ENCODE data around the gene GTF3A. TPM values are rescaled to one million over a fixed set of nuclear protein-coding genes. Genes with fewer than 3 reads are reported as not detected.
"Not testable (repeated sequence)": the region's sequence is repeated elsewhere in the genome, so short reads cannot be mapped to it uniquely, and the experiment has no call there.

The GTF3A gene
- total and polyA plus RNA-seq, 4 donors: 66.4 to 144 (median 96.7) TPM

- no peak overlapping the region for H3K9ac ChIP-seq (ENCODE audit: low read depth in 1 of 2, low read length in 2 of 2)
- DNase-seq (ENCODE audit: low spot score): no peak
- H3K9me3 ChIP-seq (ENCODE audit: control insufficient read depth in 4 of 4, low read length in 3 of 4): no peaks in the 10 kb centered on the region
- peaks cover 0 to 12% (median 7%) of the 10 kb centered on the region in 4 donors for H3K4me1 ChIP-seq (ENCODE audit: control insufficient read depth in 4 of 4, insufficient read depth in 4 of 4, low read length in 3 of 4)
- no peaks in the 10 kb centered on the region for H3K27me3 ChIP-seq (ENCODE audit: control insufficient read depth in 4 of 4, insufficient read depth in 4 of 4, low read length in 3 of 4)
- WGBS: 85% methylated on average over 4 of the region's 4 CpGs
- H3K36me3 ChIP-seq (ENCODE audit: control insufficient read depth in 4 of 4, insufficient read depth in 3 of 4, low read depth in 1 of 4, low read length in 3 of 4): no peaks in the 10 kb centered on the region
- H3K4me3 ChIP-seq (ENCODE audit: low read depth in 1 of 3, low read length in 3 of 3): no peak overlapping the region
- no peak for TF ChIP-seq MAX (IDR thresholded peaks at IDR 0.05)
- H3K27ac ChIP-seq (ENCODE audit: low read depth in 1 of 2, low read length in 2 of 2): no peak overlapping the region
Measured at GRCh38 chr13:27398360-27398759, 26.1 kb upstream of the GTF3A start.

DNA sequence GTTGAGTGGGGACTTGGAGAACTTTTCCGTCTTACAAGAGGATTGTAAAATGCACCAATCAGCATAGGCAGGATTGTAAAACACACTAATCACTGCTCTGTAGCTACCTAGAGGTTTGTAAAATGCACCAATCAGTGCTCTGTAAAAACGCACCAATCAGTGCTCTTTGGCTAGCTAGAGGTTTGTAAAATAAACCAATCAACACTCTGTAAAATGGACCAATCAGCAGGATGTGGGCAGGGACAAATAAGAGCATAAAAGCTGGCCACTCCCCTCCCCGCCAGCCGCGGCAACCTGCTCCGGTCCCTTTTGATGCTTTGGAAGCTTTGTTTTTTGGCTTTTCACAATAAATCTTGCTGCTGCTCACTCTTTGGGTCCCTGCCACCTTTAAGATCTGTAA, 24.0 kb upstream of the GTF3A start:
- not testable (repeated sequence) for H3K27ac ChIP-seq (ENCODE audit: low read depth in 1 of 2, low read length in 2 of 2); H3K4me3 ChIP-seq (ENCODE audit: low read depth in 1 of 3, low read length in 3 of 3); H3K36me3 ChIP-seq (ENCODE audit: control insufficient read depth in 4 of 4, insufficient read depth in 3 of 4, low read depth in 1 of 4, low read length in 3 of 4); H3K9me3 ChIP-seq (ENCODE audit: control insufficient read depth in 4 of 4, low read length in 3 of 4); H3K27me3 ChIP-seq (ENCODE audit: control insufficient read depth in 4 of 4, insufficient read depth in 4 of 4, low read length in 3 of 4); DNase-seq (ENCODE audit: low spot score); H3K9ac ChIP-seq (ENCODE audit: low read depth in 1 of 2, low read length in 2 of 2)
- H3K4me1 ChIP-seq (ENCODE audit: control insufficient read depth in 4 of 4, insufficient read depth in 4 of 4, low read length in 3 of 4): peaks cover under 1 to 32% (median 24%) of the 10 kb centered on the region in 4 donors
- 83% methylated on average over 6 of the region's 6 CpGs for WGBS

DNA sequence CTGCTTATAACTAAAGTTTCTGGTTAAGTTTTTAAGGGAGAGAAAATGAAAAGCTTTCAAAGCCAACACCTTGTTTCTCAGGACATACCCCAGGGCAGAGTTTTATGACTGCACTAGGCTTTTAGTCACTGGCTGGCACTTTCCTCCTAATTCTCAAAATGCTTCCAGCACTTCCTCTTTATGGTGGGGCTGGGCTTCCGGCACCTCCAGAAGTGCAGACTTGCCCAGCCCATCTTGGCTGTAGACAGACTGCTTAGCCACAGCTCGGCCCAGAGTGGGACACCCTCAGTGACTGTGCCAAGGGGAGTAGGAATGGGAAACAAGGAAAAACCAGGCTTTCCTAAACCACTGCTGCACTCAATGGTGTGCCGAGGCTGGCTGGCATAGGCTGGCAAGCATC, 23.2 kb upstream of the GTF3A start:
- no peak overlapping the region for H3K9ac ChIP-seq (ENCODE audit: low read depth in 1 of 2, low read length in 2 of 2)
- no peak overlapping the region for H3K4me3 ChIP-seq (ENCODE audit: low read depth in 1 of 3, low read length in 3 of 3)
- H3K9me3 ChIP-seq (ENCODE audit: control insufficient read depth in 4 of 4, low read length in 3 of 4): no peaks in the 10 kb centered on the region
- H3K4me1 ChIP-seq (ENCODE audit: control insufficient read depth in 4 of 4, insufficient read depth in 4 of 4, low read length in 3 of 4): peaks cover 3 to 39% (median 32%) of the 10 kb centered on the region in 4 donors
- no peak for DNase-seq (ENCODE audit: low spot score)
- no peak overlapping the region for H3K27ac ChIP-seq (ENCODE audit: low read depth in 1 of 2, low read length in 2 of 2)
- H3K36me3 ChIP-seq (ENCODE audit: control insufficient read depth in 4 of 4, insufficient read depth in 3 of 4, low read depth in 1 of 4, low read length in 3 of 4): no peaks in the 10 kb centered on the region
- H3K27me3 ChIP-seq (ENCODE audit: control insufficient read depth in 4 of 4, insufficient read depth in 4 of 4, low read length in 3 of 4): no peaks in the 10 kb centered on the region
- 63% methylated on average over 3 of the region's 3 CpGs for WGBS
- TF ChIP-seq JUND (IDR thresholded peaks at IDR 0.05): no peak
- no peak for TF ChIP-seq EGR1 (IDR thresholded peaks at IDR 0.05; ENCODE audit: low read depth in 2 of 2)
- no peak for TF ChIP-seq FOXA2 (IDR thresholded peaks at IDR 0.05)
- TF ChIP-seq TAF1 (conservative IDR thresholded peaks at IDR 0.05): no peak

GRCh38 chr13:27403203-27403678, 21.2 kb upstream of the GTF3A start:
- DNase-seq (ENCODE audit: low spot score): no peak
- Histone ChIP-seq H3K4me3 (ENCODE audit: low read depth in 1 of 3, low read length in 3 of 3) (no peak overlapping the region), H3K27me3 (ENCODE audit: control insufficient read depth in 4 of 4, insufficient read depth in 4 of 4, low read length in 3 of 4) (no peaks in the 10 kb centered on the region), H3K27ac (ENCODE audit: low read depth in 1 of 2, low read length in 2 of 2) (peak overlapping the region; percentile 84 to 94), H3K4me1 (ENCODE audit: control insufficient read depth in 4 of 4, insufficient read depth in 4 of 4, low read length in 3 of 4) (peaks cover 3 to 44% (median 32%) of the 10 kb centered on the region in 4 donors), H3K36me3 (ENCODE audit: control insufficient read depth in 4 of 4, insufficient read depth in 3 of 4, low read depth in 1 of 4, low read length in 3 of 4) (no peaks in the 10 kb centered on the region), H3K9ac (ENCODE audit: low read depth in 1 of 2, low read length in 2 of 2) (peak overlapping the region in 1 of 2 donors; percentile 6), H3K9me3 (ENCODE audit: control insufficient read depth in 4 of 4, low read length in 3 of 4) (no peaks in the 10 kb centered on the region)
- WGBS: 15% methylated on average over 3 of the region's 3 CpGs
- no peak for TF ChIP-seq NR2F2 (IDR thresholded peaks at IDR 0.05)
- no peak for TF ChIP-seq MAX (IDR thresholded peaks at IDR 0.05)
- no peak for TF ChIP-seq JUND (IDR thresholded peaks at IDR 0.05)
- TF ChIP-seq FOXA1 (IDR thresholded peaks at IDR 0.05): no peak
- TF ChIP-seq, protein P1, sequence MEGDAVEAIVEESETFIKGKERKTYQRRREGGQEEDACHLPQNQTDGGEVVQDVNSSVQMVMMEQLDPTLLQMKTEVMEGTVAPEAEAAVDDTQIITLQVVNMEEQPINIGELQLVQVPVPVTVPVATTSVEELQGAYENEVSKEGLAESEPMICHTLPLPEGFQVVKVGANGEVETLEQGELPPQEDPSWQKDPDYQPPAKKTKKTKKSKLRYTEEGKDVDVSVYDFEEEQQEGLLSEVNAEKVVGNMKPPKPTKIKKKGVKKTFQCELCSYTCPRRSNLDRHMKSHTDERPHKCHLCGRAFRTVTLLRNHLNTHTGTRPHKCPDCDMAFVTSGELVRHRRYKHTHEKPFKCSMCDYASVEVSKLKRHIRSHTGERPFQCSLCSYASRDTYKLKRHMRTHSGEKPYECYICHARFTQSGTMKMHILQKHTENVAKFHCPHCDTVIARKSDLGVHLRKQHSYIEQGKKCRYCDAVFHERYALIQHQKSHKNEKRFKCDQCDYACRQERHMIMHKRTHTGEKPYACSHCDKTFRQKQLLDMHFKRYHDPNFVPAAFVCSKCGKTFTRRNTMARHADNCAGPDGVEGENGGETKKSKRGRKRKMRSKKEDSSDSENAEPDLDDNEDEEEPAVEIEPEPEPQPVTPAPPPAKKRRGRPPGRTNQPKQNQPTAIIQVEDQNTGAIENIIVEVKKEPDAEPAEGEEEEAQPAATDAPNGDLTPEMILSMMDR (IDR thresholded peaks at IDR 0.05; ENCODE audit: low read depth, low read length, missing input control): no peak
- no peak for TF ChIP-seq ZBTB33 (IDR thresholded peaks at IDR 0.05)
- TF ChIP-seq RXRA (IDR thresholded peaks at IDR 0.05): no peak
- no peak for TF ChIP-seq GABPA (IDR thresholded peaks at IDR 0.05 in 1 of 2, conservative IDR thresholded peaks at IDR 0.05 in 1 of 2)
- TF ChIP-seq HNF4G (IDR thresholded peaks at IDR 0.05): no peak
- no peak for TF ChIP-seq YY1 (IDR thresholded peaks at IDR 0.05)
- no peak for TF ChIP-seq ATF3 (IDR thresholded peaks at IDR 0.05)
- TF ChIP-seq RAD21 (IDR thresholded peaks at IDR 0.05): no peak
- no peak for TF ChIP-seq SP1 (IDR thresholded peaks at IDR 0.05)
- TF ChIP-seq HNF4A (conservative IDR thresholded peaks at IDR 0.05): no peak
- no peak for TF ChIP-seq TAF1 (conservative IDR thresholded peaks at IDR 0.05)

Data from liver (tissue), 9 donors.